ENCODE measurements around the gene LOXL4. TPM values are rescaled to one million over a fixed set of nuclear protein-coding genes. Genes with fewer than 3 reads are reported as not detected.

The LOXL4 gene
- total RNA-seq, 1 donor from 2014 or later, result 6.2 TPM

- no peak for ATAC-seq
- H3K27me3 ChIP-seq, result no peaks in the 10 kb centered on the region
- no peak for TF ChIP-seq CTCF (IDR thresholded peaks at IDR 0.05)
- DNase-seq, result no peak
- H3K4me1 ChIP-seq, result peaks cover 8% of the 10 kb centered on the region
- H3K36me3 ChIP-seq, result no peaks in the 10 kb centered on the region
- intact Hi-C loops (cut with DNase I), result no loop called here
- H3K4me3 ChIP-seq, result no peak overlapping the region
- no peak overlapping the region for H3K27ac ChIP-seq
- no peaks in the 10 kb centered on the region for H3K9me3 ChIP-seq
Measured at GRCh38 chr10:98300526-98301229, 32.7 kb upstream of the LOXL4 start.

GRCh38 chr10:98299341-98299740, 31.3 kb upstream of the LOXL4 start:
- H3K4me3 ChIP-seq, result no peak overlapping the region
- no peaks in the 10 kb centered on the region for H3K27me3 ChIP-seq
- no peak for ATAC-seq
- no peaks in the 10 kb centered on the region for H3K9me3 ChIP-seq
- no peak overlapping the region for H3K27ac ChIP-seq
- TF ChIP-seq CTCF (IDR thresholded peaks at IDR 0.05), result no peak
- no peak for DNase-seq
- intact Hi-C loops (cut with DNase I), result no loop called here
- peaks cover 10% of the 10 kb centered on the region for H3K4me1 ChIP-seq
- H3K36me3 ChIP-seq, result no peaks in the 10 kb centered on the region

GRCh38 chr10:98296524-98296923, 28.5 kb upstream of the LOXL4 start:
- Histone ChIP-seq H3K27me3 (no peaks in the 10 kb centered on the region), H3K36me3 (no peaks in the 10 kb centered on the region), H3K4me3 (no peak overlapping the region), H3K4me1 (peaks cover 11% of the 10 kb centered on the region), H3K27ac (no peak overlapping the region), H3K9me3 (no peaks in the 10 kb centered on the region)
- ATAC-seq, result no peak
- intact Hi-C loops (cut with DNase I), result no loop called here
- no peak for DNase-seq
- no peak for TF ChIP-seq CTCF (IDR thresholded peaks at IDR 0.05)

GRCh38 chr10:98295907-98296306, 27.9 kb upstream of the LOXL4 start:
- Histone ChIP-seq H3K27me3 (no peaks in the 10 kb centered on the region), H3K4me3 (no peak overlapping the region), H3K36me3 (no peaks in the 10 kb centered on the region), H3K4me1 (peaks cover 11% of the 10 kb centered on the region), H3K9me3 (no peaks in the 10 kb centered on the region), H3K27ac (no peak overlapping the region)
- intact Hi-C loops (cut with DNase I), result no loop called here
- TF ChIP-seq CTCF (IDR thresholded peaks at IDR 0.05), result no peak
- ATAC-seq (no peak), DNase-seq (no peak)

- TF ChIP-seq CTCF (IDR thresholded peaks at IDR 0.05), result no peak
- Histone ChIP-seq H3K27ac (no peak overlapping the region), H3K9me3 (no peaks in the 10 kb centered on the region), H3K36me3 (no peaks in the 10 kb centered on the region), H3K4me1 (peaks cover 11% of the 10 kb centered on the region), H3K4me3 (no peak overlapping the region), H3K27me3 (no peaks in the 10 kb centered on the region)
- DNase-seq (no peak), ATAC-seq (peak; percentile 59)
- intact Hi-C loops (cut with DNase I), result no loop called here
Measured at GRCh38 chr10:98295401-98295811, 27.4 kb upstream of the LOXL4 start.

- no peak overlapping the region for H3K27ac ChIP-seq
- intact Hi-C loops (cut with DNase I), result no loop called here
- no peak for TF ChIP-seq CTCF (IDR thresholded peaks at IDR 0.05)
- H3K36me3 ChIP-seq, result no peaks in the 10 kb centered on the region
- ATAC-seq, result no peak
- H3K4me3 ChIP-seq, result no peak overlapping the region
- H3K27me3 ChIP-seq, result no peaks in the 10 kb centered on the region
- peaks cover 11% of the 10 kb centered on the region for H3K4me1 ChIP-seq
- H3K9me3 ChIP-seq, result no peaks in the 10 kb centered on the region
- no peak for DNase-seq
Measured at GRCh38 chr10:98294270-98294627, 26.3 kb upstream of the LOXL4 start.

Measured in upper lobe of right lung (tissue), 1 donor.